GM23338 (cell line): Measurements from ENCODE around the gene CPNE6.

ENCODE experiments used
- CREB1 ChIP-seq: fragments of 250-450 bp; sonication (Bioruptor Pico); IDR thresholded peaks from 2 replicates; pipeline ENCODE4 v1.5.0; 2020; ENCODE audit warnings: low read depth, mild to moderate bottlenecking, moderate library complexity
- EZH2 ChIP-seq: fragments of 200-600 bp; sonication (generic); IDR thresholded peaks from one replicate; pipeline ENCODE4 v1.8.0; 2017; ENCODE audit warnings: antibody characterized with exemption, mild to moderate bottlenecking, low read depth; ENCODE audit not compliant: unreplicated experiment
- EZH2phosphoT487 ChIP-seq: fragments of 200-600 bp; sonication (generic); IDR thresholded peaks from one replicate; pipeline ENCODE4 v1.8.1; 2018; ENCODE audit warnings: antibody characterized with exemption; ENCODE audit not compliant: unreplicated experiment
- JUNB ChIP-seq: IDR thresholded peaks from one replicate; pipeline ENCODE4 v1.6.1; 2016; ENCODE audit warnings: antibody characterized with exemption; ENCODE audit not compliant: unreplicated experiment
- NANOG ChIP-seq: IDR thresholded peaks from 2 replicates; pipeline ENCODE4 v1.6.1; 2016; ENCODE audit warnings: antibody characterized with exemption, borderline replicate concordance
- POLR2AphosphoS5 ChIP-seq: IDR thresholded peaks from 2 replicates; pipeline ENCODE4 v1.6.1; 2016; ENCODE audit warnings: antibody characterized with exemption, low read depth
- STAT1 ChIP-seq: IDR thresholded peaks from one replicate; pipeline ENCODE4 v1.6.1; 2016; ENCODE audit warnings: antibody characterized with exemption; ENCODE audit not compliant: unreplicated experiment
- ZNF114 ChIP-seq: fragments of 250-450 bp; sonication (Bioruptor Pico); IDR thresholded peaks from 2 replicates; pipeline ENCODE4 v1.5.0; 2020; ENCODE audit warnings: mild to moderate bottlenecking, moderate library complexity
- ZNF331 ChIP-seq: fragments of 250-450 bp; sonication (Bioruptor Pico); IDR thresholded peaks from 2 replicates; pipeline ENCODE4 v1.5.0; 2020; ENCODE audit warnings: low read depth, mild to moderate bottlenecking, moderate library complexity
- TF ChIP-seq, protein P1 (sequence below), 2 experiments: fragments of 200-600 bp in 1 of 2; sonication (generic) in 1 of 2; conservative IDR thresholded peaks; 2 replicates each; pipeline versions ENCODE4 v1.5.1 to v1.6.1; 2016 to 2017; ENCODE audit warnings: antibody characterized with exemption in 2 of 2, low read depth in 2 of 2, mild to moderate bottlenecking in 2 of 2, moderate library complexity in 1 of 2
- TF ChIP-seq, protein P2 (sequence below): IDR thresholded peaks from one replicate; pipeline ENCODE4 v1.6.1; 2018; ENCODE audit warnings: antibody characterized with exemption; ENCODE audit not compliant: unreplicated experiment
- TF ChIP-seq, protein P3 (sequence below): IDR thresholded peaks from 2 replicates; pipeline ENCODE4 v1.6.1; 2016; ENCODE audit warnings: antibody characterized with exemption
- TF ChIP-seq, protein P4 (sequence below): fragments of 250-450 bp; sonication (Bioruptor Pico); IDR thresholded peaks from 2 replicates; pipeline ENCODE4 v1.5.0; 2020; ENCODE audit warnings: mild to moderate bottlenecking, moderate library complexity

DNA sequence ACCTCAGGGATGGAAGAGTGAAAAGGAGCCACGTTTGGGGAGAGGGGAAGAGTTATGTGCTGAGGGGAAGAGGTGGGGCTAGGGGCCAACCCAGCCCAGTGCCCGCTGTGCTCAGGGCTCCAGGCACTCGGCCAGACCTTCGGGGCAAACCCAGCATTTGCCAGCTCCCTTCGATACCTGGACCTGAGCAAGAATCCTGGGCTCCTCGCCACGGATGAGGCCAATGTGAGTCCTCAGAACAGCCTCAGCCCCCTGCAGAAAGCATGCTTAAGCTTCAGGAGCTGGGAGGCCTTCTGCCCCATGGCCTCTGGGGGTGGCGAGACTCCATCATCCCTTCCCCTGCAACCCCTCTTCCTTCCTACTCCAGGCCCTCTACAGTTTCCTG lies 14.6 kb upstream of the CPNE6 start:
- TF ChIP-seq JUNB (no peak), POLR2AphosphoS5 (no peak), EZH2 (no peak), ZNF331 (CRISPR knock-in tag) (no peak), NANOG (no peak), CREB1 (CRISPR knock-in tag) (no peak), EZH2phosphoT487 (no peak), ZNF114 (CRISPR knock-in tag) (no peak), STAT1 (no peak)
- TF ChIP-seq, protein P1, sequence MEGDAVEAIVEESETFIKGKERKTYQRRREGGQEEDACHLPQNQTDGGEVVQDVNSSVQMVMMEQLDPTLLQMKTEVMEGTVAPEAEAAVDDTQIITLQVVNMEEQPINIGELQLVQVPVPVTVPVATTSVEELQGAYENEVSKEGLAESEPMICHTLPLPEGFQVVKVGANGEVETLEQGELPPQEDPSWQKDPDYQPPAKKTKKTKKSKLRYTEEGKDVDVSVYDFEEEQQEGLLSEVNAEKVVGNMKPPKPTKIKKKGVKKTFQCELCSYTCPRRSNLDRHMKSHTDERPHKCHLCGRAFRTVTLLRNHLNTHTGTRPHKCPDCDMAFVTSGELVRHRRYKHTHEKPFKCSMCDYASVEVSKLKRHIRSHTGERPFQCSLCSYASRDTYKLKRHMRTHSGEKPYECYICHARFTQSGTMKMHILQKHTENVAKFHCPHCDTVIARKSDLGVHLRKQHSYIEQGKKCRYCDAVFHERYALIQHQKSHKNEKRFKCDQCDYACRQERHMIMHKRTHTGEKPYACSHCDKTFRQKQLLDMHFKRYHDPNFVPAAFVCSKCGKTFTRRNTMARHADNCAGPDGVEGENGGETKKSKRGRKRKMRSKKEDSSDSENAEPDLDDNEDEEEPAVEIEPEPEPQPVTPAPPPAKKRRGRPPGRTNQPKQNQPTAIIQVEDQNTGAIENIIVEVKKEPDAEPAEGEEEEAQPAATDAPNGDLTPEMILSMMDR (conservative IDR thresholded peaks at IDR 0.05; ENCODE audit: low read depth in 2 of 2) = no peak
- TF ChIP-seq, protein P2, sequence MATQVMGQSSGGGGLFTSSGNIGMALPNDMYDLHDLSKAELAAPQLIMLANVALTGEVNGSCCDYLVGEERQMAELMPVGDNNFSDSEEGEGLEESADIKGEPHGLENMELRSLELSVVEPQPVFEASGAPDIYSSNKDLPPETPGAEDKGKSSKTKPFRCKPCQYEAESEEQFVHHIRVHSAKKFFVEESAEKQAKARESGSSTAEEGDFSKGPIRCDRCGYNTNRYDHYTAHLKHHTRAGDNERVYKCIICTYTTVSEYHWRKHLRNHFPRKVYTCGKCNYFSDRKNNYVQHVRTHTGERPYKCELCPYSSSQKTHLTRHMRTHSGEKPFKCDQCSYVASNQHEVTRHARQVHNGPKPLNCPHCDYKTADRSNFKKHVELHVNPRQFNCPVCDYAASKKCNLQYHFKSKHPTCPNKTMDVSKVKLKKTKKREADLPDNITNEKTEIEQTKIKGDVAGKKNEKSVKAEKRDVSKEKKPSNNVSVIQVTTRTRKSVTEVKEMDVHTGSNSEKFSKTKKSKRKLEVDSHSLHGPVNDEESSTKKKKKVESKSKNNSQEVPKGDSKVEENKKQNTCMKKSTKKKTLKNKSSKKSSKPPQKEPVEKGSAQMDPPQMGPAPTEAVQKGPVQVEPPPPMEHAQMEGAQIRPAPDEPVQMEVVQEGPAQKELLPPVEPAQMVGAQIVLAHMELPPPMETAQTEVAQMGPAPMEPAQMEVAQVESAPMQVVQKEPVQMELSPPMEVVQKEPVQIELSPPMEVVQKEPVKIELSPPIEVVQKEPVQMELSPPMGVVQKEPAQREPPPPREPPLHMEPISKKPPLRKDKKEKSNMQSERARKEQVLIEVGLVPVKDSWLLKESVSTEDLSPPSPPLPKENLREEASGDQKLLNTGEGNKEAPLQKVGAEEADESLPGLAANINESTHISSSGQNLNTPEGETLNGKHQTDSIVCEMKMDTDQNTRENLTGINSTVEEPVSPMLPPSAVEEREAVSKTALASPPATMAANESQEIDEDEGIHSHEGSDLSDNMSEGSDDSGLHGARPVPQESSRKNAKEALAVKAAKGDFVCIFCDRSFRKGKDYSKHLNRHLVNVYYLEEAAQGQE = no peak
- TF ChIP-seq, protein P3, sequence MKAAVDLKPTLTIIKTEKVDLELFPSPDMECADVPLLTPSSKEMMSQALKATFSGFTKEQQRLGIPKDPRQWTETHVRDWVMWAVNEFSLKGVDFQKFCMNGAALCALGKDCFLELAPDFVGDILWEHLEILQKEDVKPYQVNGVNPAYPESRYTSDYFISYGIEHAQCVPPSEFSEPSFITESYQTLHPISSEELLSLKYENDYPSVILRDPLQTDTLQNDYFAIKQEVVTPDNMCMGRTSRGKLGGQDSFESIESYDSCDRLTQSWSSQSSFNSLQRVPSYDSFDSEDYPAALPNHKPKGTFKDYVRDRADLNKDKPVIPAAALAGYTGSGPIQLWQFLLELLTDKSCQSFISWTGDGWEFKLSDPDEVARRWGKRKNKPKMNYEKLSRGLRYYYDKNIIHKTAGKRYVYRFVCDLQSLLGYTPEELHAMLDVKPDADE = no peak
- TF ChIP-seq, protein P4, sequence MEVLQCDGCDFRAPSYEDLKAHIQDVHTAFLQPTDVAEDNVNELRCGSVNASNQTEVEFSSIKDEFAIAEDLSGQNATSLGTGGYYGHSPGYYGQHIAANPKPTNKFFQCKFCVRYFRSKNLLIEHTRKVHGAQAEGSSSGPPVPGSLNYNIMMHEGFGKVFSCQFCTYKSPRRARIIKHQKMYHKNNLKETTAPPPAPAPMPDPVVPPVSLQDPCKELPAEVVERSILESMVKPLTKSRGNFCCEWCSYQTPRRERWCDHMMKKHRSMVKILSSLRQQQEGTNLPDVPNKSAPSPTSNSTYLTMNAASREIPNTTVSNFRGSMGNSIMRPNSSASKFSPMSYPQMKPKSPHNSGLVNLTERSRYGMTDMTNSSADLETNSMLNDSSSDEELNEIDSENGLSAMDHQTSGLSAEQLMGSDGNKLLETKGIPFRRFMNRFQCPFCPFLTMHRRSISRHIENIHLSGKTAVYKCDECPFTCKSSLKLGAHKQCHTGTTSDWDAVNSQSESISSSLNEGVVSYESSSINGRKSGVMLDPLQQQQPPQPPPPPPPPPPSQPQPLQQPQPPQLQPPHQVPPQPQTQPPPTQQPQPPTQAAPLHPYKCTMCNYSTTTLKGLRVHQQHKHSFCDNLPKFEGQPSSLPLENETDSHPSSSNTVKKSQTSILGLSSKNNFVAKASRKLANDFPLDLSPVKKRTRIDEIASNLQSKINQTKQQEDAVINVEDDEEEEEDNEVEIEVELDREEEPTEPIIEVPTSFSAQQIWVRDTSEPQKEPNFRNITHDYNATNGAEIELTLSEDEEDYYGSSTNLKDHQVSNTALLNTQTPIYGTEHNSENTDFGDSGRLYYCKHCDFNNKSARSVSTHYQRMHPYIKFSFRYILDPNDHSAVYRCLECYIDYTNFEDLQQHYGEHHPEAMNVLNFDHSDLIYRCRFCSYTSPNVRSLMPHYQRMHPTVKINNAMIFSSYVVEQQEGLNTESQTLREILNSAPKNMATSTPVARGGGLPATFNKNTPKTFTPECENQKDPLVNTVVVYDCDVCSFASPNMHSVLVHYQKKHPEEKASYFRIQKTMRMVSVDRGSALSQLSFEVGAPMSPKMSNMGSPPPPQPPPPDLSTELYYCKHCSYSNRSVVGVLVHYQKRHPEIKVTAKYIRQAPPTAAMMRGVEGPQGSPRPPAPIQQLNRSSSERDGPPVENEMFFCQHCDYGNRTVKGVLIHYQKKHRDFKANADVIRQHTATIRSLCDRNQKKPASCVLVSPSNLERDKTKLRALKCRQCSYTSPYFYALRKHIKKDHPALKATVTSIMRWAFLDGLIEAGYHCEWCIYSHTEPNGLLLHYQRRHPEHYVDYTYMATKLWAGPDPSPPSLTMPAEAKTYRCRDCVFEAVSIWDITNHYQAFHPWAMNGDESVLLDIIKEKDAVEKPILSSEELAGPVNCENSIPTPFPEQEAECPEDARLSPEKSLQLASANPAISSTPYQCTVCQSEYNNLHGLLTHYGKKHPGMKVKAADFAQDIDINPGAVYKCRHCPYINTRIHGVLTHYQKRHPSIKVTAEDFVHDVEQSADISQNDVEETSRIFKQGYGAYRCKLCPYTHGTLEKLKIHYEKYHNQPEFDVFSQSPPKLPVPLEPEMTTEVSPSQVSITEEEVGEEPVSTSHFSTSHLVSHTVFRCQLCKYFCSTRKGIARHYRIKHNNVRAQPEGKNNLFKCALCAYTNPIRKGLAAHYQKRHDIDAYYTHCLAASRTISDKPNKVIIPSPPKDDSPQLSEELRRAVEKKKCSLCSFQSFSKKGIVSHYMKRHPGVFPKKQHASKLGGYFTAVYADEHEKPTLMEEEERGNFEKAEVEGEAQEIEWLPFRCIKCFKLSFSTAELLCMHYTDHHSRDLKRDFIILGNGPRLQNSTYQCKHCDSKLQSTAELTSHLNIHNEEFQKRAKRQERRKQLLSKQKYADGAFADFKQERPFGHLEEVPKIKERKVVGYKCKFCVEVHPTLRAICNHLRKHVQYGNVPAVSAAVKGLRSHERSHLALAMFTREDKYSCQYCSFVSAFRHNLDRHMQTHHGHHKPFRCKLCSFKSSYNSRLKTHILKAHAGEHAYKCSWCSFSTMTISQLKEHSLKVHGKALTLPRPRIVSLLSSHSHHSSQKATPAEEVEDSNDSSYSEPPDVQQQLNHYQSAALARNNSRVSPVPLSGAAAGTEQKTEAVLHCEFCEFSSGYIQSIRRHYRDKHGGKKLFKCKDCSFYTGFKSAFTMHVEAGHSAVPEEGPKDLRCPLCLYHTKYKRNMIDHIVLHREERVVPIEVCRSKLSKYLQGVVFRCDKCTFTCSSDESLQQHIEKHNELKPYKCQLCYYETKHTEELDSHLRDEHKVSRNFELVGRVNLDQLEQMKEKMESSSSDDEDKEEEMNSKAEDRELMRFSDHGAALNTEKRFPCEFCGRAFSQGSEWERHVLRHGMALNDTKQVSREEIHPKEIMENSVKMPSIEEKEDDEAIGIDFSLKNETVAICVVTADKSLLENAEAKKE = no peak
